Astrocyte (in vitro differentiated cells and primary cell): Measurements from ENCODE around the gene ELAVL3.
"Not testable (repeated sequence)": the region's sequence is repeated elsewhere in the genome, so short reads cannot be mapped to it uniquely, and the experiment has no call there.

Source experiments
- EZH2 ChIP-seq: IDR thresholded peaks from 2 replicates; pipeline ENCODE4 v1.6.1; 2012; ENCODE audit warnings: mild to moderate bottlenecking, low read length, inconsistent platforms; ENCODE audit not compliant: insufficient read depth
- TF ChIP-seq, protein P1 (sequence below): IDR thresholded peaks from 2 replicates; pipeline ENCODE4 v1.5.1; 2011; ENCODE audit warnings: low read depth, mild to moderate bottlenecking, inconsistent platforms, low read length, moderate library complexity; ENCODE audit not compliant: insufficient read depth

GRCh38 chr19:11458912-11459311 lies 21.9 kb downstream of the ELAVL3 start:
- TF ChIP-seq, protein P1, sequence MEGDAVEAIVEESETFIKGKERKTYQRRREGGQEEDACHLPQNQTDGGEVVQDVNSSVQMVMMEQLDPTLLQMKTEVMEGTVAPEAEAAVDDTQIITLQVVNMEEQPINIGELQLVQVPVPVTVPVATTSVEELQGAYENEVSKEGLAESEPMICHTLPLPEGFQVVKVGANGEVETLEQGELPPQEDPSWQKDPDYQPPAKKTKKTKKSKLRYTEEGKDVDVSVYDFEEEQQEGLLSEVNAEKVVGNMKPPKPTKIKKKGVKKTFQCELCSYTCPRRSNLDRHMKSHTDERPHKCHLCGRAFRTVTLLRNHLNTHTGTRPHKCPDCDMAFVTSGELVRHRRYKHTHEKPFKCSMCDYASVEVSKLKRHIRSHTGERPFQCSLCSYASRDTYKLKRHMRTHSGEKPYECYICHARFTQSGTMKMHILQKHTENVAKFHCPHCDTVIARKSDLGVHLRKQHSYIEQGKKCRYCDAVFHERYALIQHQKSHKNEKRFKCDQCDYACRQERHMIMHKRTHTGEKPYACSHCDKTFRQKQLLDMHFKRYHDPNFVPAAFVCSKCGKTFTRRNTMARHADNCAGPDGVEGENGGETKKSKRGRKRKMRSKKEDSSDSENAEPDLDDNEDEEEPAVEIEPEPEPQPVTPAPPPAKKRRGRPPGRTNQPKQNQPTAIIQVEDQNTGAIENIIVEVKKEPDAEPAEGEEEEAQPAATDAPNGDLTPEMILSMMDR, result not testable (repeated sequence)
- TF ChIP-seq EZH2, result not testable (repeated sequence)
